Spinal cord (tissue), 10 donors: ENCODE data around the gene FAM219A. TPM values are rescaled to one million over a fixed set of nuclear protein-coding genes. Genes with fewer than 3 reads are reported as not detected.

Source experiments
- DNase-seq, 6 donors: peaks; one replicate each; pipeline versions ENCODE4 v3.0.0 to v3.0.0-alpha.2; 2013 to 2015; ENCODE audit warnings: low spot score in 6 of 6, low read depth in 4 of 6
- H3K27ac ChIP-seq: one replicate; pipeline ENCODE4 v1.5.1; 2013; ENCODE audit warnings: low read depth, low read length, control low read depth
- H3K27me3 ChIP-seq: one replicate; pipeline ENCODE4 v1.6.1; 2013; ENCODE audit warnings: low read length; ENCODE audit not compliant: control insufficient read depth, insufficient read depth
- H3K36me3 ChIP-seq: one replicate; pipeline ENCODE4 v1.6.1; 2013; ENCODE audit warnings: low read length; ENCODE audit not compliant: control insufficient read depth, insufficient read depth
- H3K4me1 ChIP-seq: one replicate; pipeline ENCODE4 v1.6.1; 2013; ENCODE audit warnings: low read length; ENCODE audit not compliant: control insufficient read depth, insufficient read depth
- H3K4me3 ChIP-seq: one replicate; pipeline ENCODE4 v1.5.1; 2013; ENCODE audit warnings: low read depth, low read length, control low read depth
- H3K9me3 ChIP-seq: one replicate; pipeline ENCODE4 v1.6.1; 2013; ENCODE audit warnings: low read length; ENCODE audit not compliant: control insufficient read depth, insufficient read depth
- WGBS: methylation state at CpG from one replicate; pipeline ENCODE4 v1.1.5; 2013; ENCODE audit warnings: missing lambda C conversion rate; ENCODE audit not compliant: insufficient coverage; 5-methylcytosine and 5-hydroxymethylcytosine counted together
- polyA plus RNA-seq, 2 donors: library from polyadenylated mRNA; unstranded; fragments of 120-200 nt; gene quantifications; one replicate each; pipeline ENCODE4 v1.2.1, GENCODE V29; 2013; ENCODE audit not compliant: insufficient read length in 2 of 2
- total RNA-seq, 2 donors: library from RNA; depleted of rRNA in 1 of 2; stranded (reverse); fragments of 120-200 nt in 1 of 2; fragments of >200 nt in 1 of 2; gene quantifications; one replicate each; pipeline versions ENCODE4 v1.2.3 to v1.2.4, GENCODE V29; 2013 to 2014
- donor health status: healthy.

FAM219A gene
- total and polyA plus RNA-seq, 4 donors = 18.1 to 83.9 (median 51.2) TPM

GRCh38 chr9:34417734-34418133 lies 40.6 kb downstream of the FAM219A start:
- H3K4me1 ChIP-seq = peaks cover 22% of the 10 kb centered on the region
- WGBS = 18% methylated on average over 2 of the region's 3 CpGs
- H3K27me3 ChIP-seq = no peaks in the 10 kb centered on the region
- no peaks in the 10 kb centered on the region for H3K9me3 ChIP-seq
- H3K4me3 ChIP-seq = no peak overlapping the region
- DNase-seq = peak in 1 of 6 donors; percentile 18
- peaks cover 7% of the 10 kb centered on the region for H3K36me3 ChIP-seq
- no peak overlapping the region for H3K27ac ChIP-seq

GRCh38 chr9:34413231-34413852 lies 45.0 kb downstream of the FAM219A start:
- Histone ChIP-seq H3K36me3 (no peaks in the 10 kb centered on the region), H3K27ac (no peak overlapping the region), H3K4me3 (no peak overlapping the region), H3K4me1 (peaks cover 6% of the 10 kb centered on the region), H3K27me3 (no peaks in the 10 kb centered on the region), H3K9me3 (no peaks in the 10 kb centered on the region)
- peak in 3 of 6 donors; percentile 47 to 82 (median 51) for DNase-seq
- WGBS = 32% methylated on average over 4 of the region's 6 CpGs

GRCh38 chr9:34412336-34412735 lies 46.0 kb downstream of the FAM219A start:
- Histone ChIP-seq H3K27me3 (no peaks in the 10 kb centered on the region), H3K27ac (no peak overlapping the region), H3K4me1 (peaks cover 3% of the 10 kb centered on the region), H3K4me3 (no peak overlapping the region), H3K9me3 (no peaks in the 10 kb centered on the region), H3K36me3 (no peaks in the 10 kb centered on the region)
- WGBS = 90% methylated on average over 1 of the region's 1 CpG
- DNase-seq = no peak

- no peak overlapping the region for H3K27ac ChIP-seq
- peaks cover 3% of the 10 kb centered on the region for H3K4me1 ChIP-seq
- H3K9me3 ChIP-seq = no peaks in the 10 kb centered on the region
- no CpG with 5 or more reads among the region's 2 CpGs for WGBS
- no peak overlapping the region for H3K4me3 ChIP-seq
- peaks cover 12% of the 10 kb centered on the region for H3K36me3 ChIP-seq
- peak in 2 of 6 donors; percentile 30 to 77 for DNase-seq
- H3K27me3 ChIP-seq = no peaks in the 10 kb centered on the region
Measured at GRCh38 chr9:34409154-34409553, 49.2 kb downstream of the FAM219A start.

GRCh38 chr9:34408173-34408572 lies 50.2 kb downstream of the FAM219A start:
- H3K27me3 ChIP-seq = no peaks in the 10 kb centered on the region
- no peaks in the 10 kb centered on the region for H3K9me3 ChIP-seq
- no peak overlapping the region for H3K4me3 ChIP-seq
- H3K4me1 ChIP-seq = peaks cover 3% of the 10 kb centered on the region
- H3K36me3 ChIP-seq = peaks cover 17% of the 10 kb centered on the region
- no peak overlapping the region for H3K27ac ChIP-seq
- WGBS = 93% methylated on average over 1 of the region's 1 CpG
- peak in 1 of 6 donors; percentile 21 for DNase-seq

- DNase-seq = no peak
- peaks cover 35% of the 10 kb centered on the region for H3K36me3 ChIP-seq
- no peaks in the 10 kb centered on the region for H3K27me3 ChIP-seq
- no peaks in the 10 kb centered on the region for H3K9me3 ChIP-seq
- peaks cover 3% of the 10 kb centered on the region for H3K4me1 ChIP-seq
- H3K27ac ChIP-seq = no peak overlapping the region
- WGBS = no CpG with 5 or more reads among the region's 1 CpG
- H3K4me3 ChIP-seq = no peak overlapping the region
Measured at GRCh38 chr9:34406219-34406618, 52.2 kb downstream of the FAM219A start.

GRCh38 chr9:34405719-34406118 lies 52.7 kb downstream of the FAM219A start:
- Histone ChIP-seq H3K4me1 (peaks cover 3% of the 10 kb centered on the region), H3K9me3 (no peaks in the 10 kb centered on the region), H3K4me3 (no peak overlapping the region), H3K27ac (no peak overlapping the region), H3K36me3 (peaks cover 40% of the 10 kb centered on the region), H3K27me3 (no peaks in the 10 kb centered on the region)
- no peak for DNase-seq
- WGBS = 95% methylated on average over 3 of the region's 7 CpGs

GRCh38 chr9:34403554-34404380 lies 54.6 kb downstream of the FAM219A start:
- Histone ChIP-seq H3K27me3 (no peaks in the 10 kb centered on the region), H3K36me3 (peaks cover 60% of the 10 kb centered on the region), H3K27ac (no peak overlapping the region), H3K9me3 (no peaks in the 10 kb centered on the region), H3K4me1 (no peaks in the 10 kb centered on the region), H3K4me3 (no peak overlapping the region)
- DNase-seq = peak in 3 of 6 donors; percentile 58 to 93 (median 89)

GRCh38 chr9:34400686-34401602 lies 57.4 kb downstream of the FAM219A start:
- no peak for DNase-seq
- Histone ChIP-seq H3K4me1 (no peaks in the 10 kb centered on the region), H3K27me3 (no peaks in the 10 kb centered on the region), H3K27ac (no peak overlapping the region), H3K9me3 (no peaks in the 10 kb centered on the region), H3K36me3 (peaks cover 75% of the 10 kb centered on the region), H3K4me3 (no peak overlapping the region)
- 77% methylated on average over 39 of the region's 40 CpGs for WGBS
